ENCODE results near the gene HAUS8.

HAUS8 gene

GRCh38 chr19:17005000-17005399, 70.3 kb downstream of the HAUS8 start:
- Histone ChIP-seq H3K27me3 (replicated peaks; ENCODE audit: insufficient read depth, low read length) (peaks cover 73% of the 10 kb centered on the region), H3K4me2 (ENCODE audit: low read depth, low read length) (no peak overlapping the region), H3K36me3 (replicated peaks; ENCODE audit: insufficient read depth, low read length) (no peaks in the 10 kb centered on the region), H3K9ac (ENCODE audit: low read length) (no peak overlapping the region), H4K20me1 (ENCODE audit: insufficient read depth, low read length) (no peaks in the 10 kb centered on the region), H3K9me2 (replicated peaks; ENCODE audit: insufficient read depth, low read length) (no peaks in the 10 kb centered on the region), H3K4me3 (ENCODE audit: low read length) (no peak overlapping the region), H3K4me1 (ENCODE audit: low read length) (no peaks in the 10 kb centered on the region), H2AFZ (ENCODE audit: low read length) (no peak overlapping the region), H3K27ac (ENCODE audit: low read length) (no peak overlapping the region), H3F3A (ENCODE audit: insufficient read depth, low read length) (no peaks in the 10 kb centered on the region), H3K79me2 (ENCODE audit: low read length) (no peaks in the 10 kb centered on the region), H3K9me3 (replicated peaks; ENCODE audit: insufficient read depth, low read length) (no peaks in the 10 kb centered on the region)
- TF ChIP-seq CTCF (IDR thresholded peaks at IDR 0.05; ENCODE audit: low read length) = no peak
- TF ChIP-seq EZH2phosphoT487 (IDR thresholded peaks at IDR 0.05; ENCODE audit: low read length) = no peak
- TF ChIP-seq EZH2 (optimal IDR thresholded peaks at IDR 0.05; ENCODE audit: low read depth, low read length) = no peak
- no peak for DNase-seq

- Histone ChIP-seq H3K36me3 (replicated peaks; ENCODE audit: insufficient read depth, low read length) (no peaks in the 10 kb centered on the region), H3K4me2 (ENCODE audit: low read depth, low read length) (no peak overlapping the region), H3K27ac (ENCODE audit: low read length) (no peak overlapping the region), H3K4me3 (ENCODE audit: low read length) (no peak overlapping the region), H3K9me3 (replicated peaks; ENCODE audit: insufficient read depth, low read length) (no peaks in the 10 kb centered on the region), H4K20me1 (ENCODE audit: insufficient read depth, low read length) (no peaks in the 10 kb centered on the region), H3K79me2 (ENCODE audit: low read length) (no peaks in the 10 kb centered on the region), H3K9me2 (replicated peaks; ENCODE audit: insufficient read depth, low read length) (no peaks in the 10 kb centered on the region), H3F3A (ENCODE audit: insufficient read depth, low read length) (no peaks in the 10 kb centered on the region), H3K9ac (ENCODE audit: low read length) (no peak overlapping the region), H3K4me1 (ENCODE audit: low read length) (no peaks in the 10 kb centered on the region), H3K27me3 (replicated peaks; ENCODE audit: insufficient read depth, low read length) (peaks cover 67% of the 10 kb centered on the region), H2AFZ (ENCODE audit: low read length) (no peak overlapping the region)
- no peak for DNase-seq
- no peak for TF ChIP-seq EZH2phosphoT487 (IDR thresholded peaks at IDR 0.05; ENCODE audit: low read length)
- no peak for TF ChIP-seq EZH2 (optimal IDR thresholded peaks at IDR 0.05; ENCODE audit: low read depth, low read length)
- TF ChIP-seq CTCF (IDR thresholded peaks at IDR 0.05; ENCODE audit: low read length) = no peak
These were observed 70.9 kb downstream of the HAUS8 start for GRCh38 chr19:17004386-17004785.

GRCh38 chr19:17002455-17002854, 72.8 kb downstream of the HAUS8 start:
- H3K27me3 ChIP-seq (replicated peaks; ENCODE audit: insufficient read depth, low read length) = peaks cover 54% of the 10 kb centered on the region
- H2AFZ ChIP-seq (ENCODE audit: low read length) = no peak overlapping the region
- no peak overlapping the region for H3K4me3 ChIP-seq (ENCODE audit: low read length)
- no peaks in the 10 kb centered on the region for H3K9me2 ChIP-seq (replicated peaks; ENCODE audit: insufficient read depth, low read length)
- no peaks in the 10 kb centered on the region for H4K20me1 ChIP-seq (ENCODE audit: insufficient read depth, low read length)
- no peak for TF ChIP-seq CTCF (IDR thresholded peaks at IDR 0.05; ENCODE audit: low read length)
- no peak for TF ChIP-seq EZH2phosphoT487 (IDR thresholded peaks at IDR 0.05; ENCODE audit: low read length)
- TF ChIP-seq EZH2 (optimal IDR thresholded peaks at IDR 0.05; ENCODE audit: low read depth, low read length) = no peak
- H3K9me3 ChIP-seq (replicated peaks; ENCODE audit: insufficient read depth, low read length) = no peaks in the 10 kb centered on the region
- no peak overlapping the region for H3K27ac ChIP-seq (ENCODE audit: low read length)
- H3K9ac ChIP-seq (ENCODE audit: low read length) = no peak overlapping the region
- DNase-seq = no peak
- no peaks in the 10 kb centered on the region for H3K79me2 ChIP-seq (ENCODE audit: low read length)
- no peak overlapping the region for H3K4me2 ChIP-seq (ENCODE audit: low read depth, low read length)
- H3F3A ChIP-seq (ENCODE audit: insufficient read depth, low read length) = no peaks in the 10 kb centered on the region
- H3K4me1 ChIP-seq (ENCODE audit: low read length) = no peaks in the 10 kb centered on the region
- no peaks in the 10 kb centered on the region for H3K36me3 ChIP-seq (replicated peaks; ENCODE audit: insufficient read depth, low read length)

All from MM.1S (cell line).